GM21737 (cell line): ENCODE measurements around the gene CAGE1.
A peak's percentile ranks its signal among the peaks of the same experiment; 100 is the strongest.

ENCODE experiments used
- ATAC-seq: cut with Tn5 transposase; IDR thresholded peaks from one replicate; pipeline ENCODE4 v1.9.1; 2021; ENCODE audit warnings: mild to moderate bottlenecking, moderate library complexity; ENCODE audit not compliant: unreplicated experiment

The CAGE1 gene

GRCh38 chr6:7312616-7313504, 76.7 kb downstream of the CAGE1 start, which contains the start of gene SSR1:
Gene SSR1, minus strand, starts transcription at chr6:7313199. Its CDS starts 79 bp downstream, at chr6:7313120.
- ATAC-seq = peak; percentile 96

- ATAC-seq = no peak
Observed at GRCh38 chr6:7311917-7312615, 77.5 kb downstream of the CAGE1 start.

- ATAC-seq = no peak
Observed at GRCh38 chr6:7311176-7311575, 78.4 kb downstream of the CAGE1 start.

GRCh38 chr6:7309050-7309449, 80.5 kb downstream of the CAGE1 start:
- no peak for ATAC-seq

GRCh38 chr6:7307533-7307932, 82.0 kb downstream of the CAGE1 start:
- ATAC-seq = no peak

GRCh38 chr6:7304821-7305220, 84.7 kb downstream of the CAGE1 start:
- no peak for ATAC-seq

GRCh38 chr6:7301702-7302101, 87.8 kb downstream of the CAGE1 start:
- no peak for ATAC-seq

GRCh38 chr6:7300926-7301325, 88.6 kb downstream of the CAGE1 start:
- no peak for ATAC-seq

DNA sequence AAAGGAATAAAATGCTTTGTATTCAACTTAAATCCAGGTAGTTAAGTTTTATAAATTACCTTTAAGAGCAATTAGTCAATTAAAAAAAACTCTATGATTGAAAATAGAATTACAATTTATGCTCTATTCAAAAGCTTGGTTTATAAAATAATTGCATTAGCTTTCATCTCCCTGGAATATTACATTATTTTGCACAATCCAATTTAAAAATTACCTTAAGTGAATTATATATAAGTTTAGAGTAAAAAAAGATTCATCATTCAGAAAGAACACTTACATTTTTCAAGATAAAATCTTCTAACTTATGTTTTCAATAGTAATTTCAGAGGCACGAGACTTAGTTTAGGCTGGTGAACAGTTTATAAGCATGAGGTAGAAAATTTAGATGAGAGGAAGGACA, 91.4 kb downstream of the CAGE1 start:
- ATAC-seq = no peak

DNA sequence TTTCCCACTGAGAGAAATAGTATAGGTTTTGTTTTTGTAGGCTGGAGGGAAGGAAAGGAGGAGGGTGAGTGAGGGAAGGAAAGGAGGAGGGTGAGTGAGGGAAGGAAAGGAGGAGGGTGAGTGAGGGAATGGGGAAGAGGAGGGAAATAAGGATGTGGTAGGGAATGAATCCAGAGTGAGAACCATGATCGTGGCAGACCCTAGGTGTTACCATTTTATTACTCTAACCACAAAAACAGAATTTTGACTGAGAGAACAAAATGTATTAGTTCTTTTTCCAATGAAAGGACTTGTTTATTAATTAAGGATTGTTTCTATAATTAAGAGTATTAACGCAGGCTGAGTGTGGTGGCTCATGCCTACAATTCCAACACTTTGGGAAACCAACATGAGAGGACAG, 92.9 kb downstream of the CAGE1 start:
- no peak for ATAC-seq

DNA sequence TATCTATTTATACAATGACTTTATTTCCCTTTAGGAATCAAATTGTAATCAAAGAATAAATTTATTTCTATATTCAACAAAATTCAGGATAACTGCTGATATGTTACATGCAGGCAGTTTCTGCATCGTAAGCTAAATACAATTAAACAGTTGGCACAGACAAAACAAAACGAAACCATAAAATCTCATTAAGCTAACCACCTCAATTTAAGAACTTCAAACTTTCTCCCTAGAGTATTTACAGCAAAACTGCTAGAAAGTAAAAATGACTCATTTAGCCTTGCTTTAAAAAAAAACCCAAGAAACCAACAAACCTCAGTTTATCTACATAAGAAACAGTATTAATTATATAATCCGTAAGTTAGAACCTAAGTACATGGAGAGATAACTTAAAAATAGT, 93.6 kb downstream of the CAGE1 start:
- no peak for ATAC-seq

DNA sequence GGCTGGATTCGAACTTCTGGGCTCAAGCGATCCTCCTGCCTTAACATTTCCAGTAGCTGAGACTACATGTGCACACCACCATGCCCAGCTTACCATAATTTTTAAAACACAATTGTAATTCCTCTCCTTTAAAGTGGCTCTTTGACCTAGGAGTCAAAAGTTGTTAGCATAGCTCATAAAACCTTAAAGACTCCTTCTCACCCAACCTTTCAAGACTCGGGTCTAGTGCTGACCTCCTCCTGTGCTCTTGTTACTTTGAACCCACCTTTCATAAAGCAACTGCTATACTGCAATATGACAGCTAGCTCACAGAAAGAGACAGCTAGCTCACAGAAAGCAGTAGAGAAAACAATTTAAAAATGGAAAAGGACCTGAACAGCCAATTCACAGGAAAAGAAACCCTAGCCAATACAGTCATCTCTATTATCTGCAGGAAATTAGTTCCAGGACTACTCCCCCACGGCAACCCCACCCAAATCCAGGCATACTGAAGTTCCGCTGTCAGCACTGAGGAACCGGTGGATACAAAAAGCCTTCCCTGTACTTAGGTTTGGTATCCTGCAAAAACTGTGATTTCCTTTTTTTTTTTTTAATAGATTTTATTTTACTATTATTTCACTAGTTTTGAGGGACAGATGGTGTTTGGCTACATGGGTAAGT, 96.8 kb downstream of the CAGE1 start:
- no peak for ATAC-seq

- no peak for ATAC-seq
Observed at GRCh38 chr6:7290079-7290478, 99.5 kb downstream of the CAGE1 start.

DNA sequence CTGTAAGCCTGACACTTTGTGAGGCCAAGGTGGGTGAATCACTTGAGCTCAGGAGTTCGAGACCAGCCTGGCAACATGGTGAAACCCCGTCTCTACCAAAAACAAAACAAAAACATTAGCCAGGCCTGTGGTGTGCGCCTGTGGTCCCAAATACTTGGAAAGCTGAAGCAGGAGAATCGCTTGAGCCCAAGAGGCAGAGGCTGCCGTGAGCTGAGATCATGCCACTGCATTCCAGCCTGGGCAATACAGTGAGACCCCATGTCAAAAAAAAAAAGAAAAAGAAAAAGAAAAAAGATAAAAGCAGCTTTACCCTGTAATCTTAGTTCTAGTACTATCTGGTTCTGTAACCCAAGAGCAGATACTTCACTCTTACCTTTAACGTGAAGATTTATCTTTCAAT, 104.1 kb downstream of the CAGE1 start:
- no peak for ATAC-seq

DNA sequence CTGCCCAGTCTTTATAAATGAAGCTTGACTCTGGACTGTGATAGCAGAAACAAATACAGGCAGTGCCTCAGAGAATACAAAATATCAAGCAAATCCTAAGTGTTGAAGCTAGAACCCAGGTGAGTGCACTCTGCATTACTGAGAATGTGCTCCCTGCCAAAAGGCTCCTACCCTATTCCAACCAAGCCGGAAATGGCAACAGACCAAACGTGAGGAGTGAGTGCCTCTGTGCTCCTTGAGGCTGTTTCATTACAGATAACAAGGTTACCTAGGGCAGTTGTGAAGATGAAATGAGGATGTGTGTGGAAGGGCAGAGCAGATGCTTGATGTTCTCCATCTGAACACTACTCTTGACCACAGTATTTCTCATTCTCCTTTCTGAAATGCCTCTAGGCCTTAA, 105.9 kb downstream of the CAGE1 start:
- no peak for ATAC-seq

DNA sequence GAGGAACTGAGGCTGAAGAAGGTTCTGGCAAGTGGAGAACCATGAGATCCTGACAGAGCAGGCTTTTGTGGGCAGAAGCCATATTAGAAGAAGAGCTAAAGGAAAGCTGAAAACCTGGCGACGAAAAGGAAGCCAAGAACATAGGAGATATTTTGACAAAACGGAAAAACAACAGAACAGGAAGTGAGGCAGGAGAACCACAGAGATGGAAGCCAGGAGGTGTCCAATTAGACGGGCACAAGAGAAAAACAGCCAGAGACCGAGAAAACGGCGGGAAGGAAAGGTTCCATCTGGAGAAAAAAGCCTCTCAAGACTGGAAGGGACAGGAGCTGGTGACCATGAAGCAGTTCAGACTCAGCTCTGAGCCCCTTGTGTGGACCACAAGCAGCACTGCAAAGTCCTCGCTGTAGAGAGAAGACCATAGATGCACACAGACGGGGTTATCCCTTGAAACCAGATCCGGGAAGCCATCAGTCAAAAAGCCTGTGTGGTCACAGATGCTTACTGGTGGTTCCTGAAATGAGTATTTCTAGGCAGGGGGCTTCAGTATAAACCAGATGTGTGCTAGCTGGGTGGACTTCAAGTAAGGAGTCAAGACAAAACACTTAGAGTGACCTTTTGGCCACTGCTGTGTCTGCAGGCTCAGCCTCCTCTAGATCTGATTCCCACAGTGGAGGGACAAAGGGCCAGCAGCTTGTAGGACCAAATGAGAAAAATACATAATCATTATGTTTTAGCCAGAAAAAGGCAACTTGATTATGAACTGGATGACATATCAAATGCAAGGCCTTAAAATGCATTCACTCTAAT, 107.2 kb downstream of the CAGE1 start:
- no peak for ATAC-seq
